HCT116 (cell line): ENCODE measurements around the gene STRN3. TPM values are rescaled to one million over a fixed set of nuclear protein-coding genes. Genes with fewer than 3 reads are reported as not detected.

Experiments
- ATAC-seq: fragments of 200-7000 bp; cut with Tn5 transposase; 2 replicates; pipeline ENCODE4 v1.9.1; 2020; ENCODE audit warnings: mild to moderate bottlenecking, moderate library complexity
- BruUV-seq: library from RNA; stranded (reverse); fragments of 400-500 nt; replicated peaks from 2 replicates; lab custom pipeline; 2021; lab: Mats Ljungman, UMichigan
- CTCF ChIA-PET: fragments of 300-600 bp; sonication (Branson Sonifier 250); formaldehyde crosslinking; loops from one replicate; lab custom pipeline; 2021; ENCODE audit warnings: antibody characterized with exemption; lab: Charles Lee
- POLR2A ChIA-PET: fragments of 300-600, 350-600 bp; sonication (Branson Sonifier 250); formaldehyde crosslinking; loops from one replicate; lab custom pipeline; 2021; ENCODE audit warnings: antibody characterized with exemption; lab: Charles Lee
- RAD21 ChIA-PET, 2 experiments: fragments of 300-600 bp; sonication (Branson Sonifier 250); formaldehyde crosslinking; loops; one replicate each; lab custom pipeline; 2023; ENCODE audit warnings: low total read pairs in 2 of 2; ENCODE audit not compliant: uncharacterized antibody in 2 of 2, unreplicated experiment in 2 of 2, low non-redundant PET in 1 of 2; lab: Charles Lee
- DNase-seq: peaks from one replicate; pipeline ENCODE4 v3.0.0-alpha.2; 2010; ENCODE audit warnings: low read depth, low spot score
- H2AFZ ChIP-seq: fragments of 200-600 bp; shearing (Covaris generic), sonication (generic); 2 replicates; pipeline ENCODE4 v1.6.1; 2017; ENCODE audit warnings: low read depth, mixed run types, mixed read lengths, antibody characterized with exemption, low read length; ENCODE audit not compliant: poor library complexity, severe bottlenecking
- H3K27ac ChIP-seq: 2 replicates; pipeline ENCODE4 v1.5.1; 2012; ENCODE audit warnings: low read depth, low read length
- H3K27me3 ChIP-seq: fragments of 200-600 bp; sonication (generic); 2 replicates; pipeline ENCODE4 v1.6.1; 2016; ENCODE audit warnings: mixed run types, low read length, mixed read lengths; ENCODE audit not compliant: insufficient read depth
- H3K36me3 ChIP-seq, 2 experiments: fragments of 200-500 bp in 1 of 2; fragments of 200-600 bp in 1 of 2; sonication (Bioruptor generic) in 1 of 2; sonication (generic) in 1 of 2; 2 replicates each; pipeline versions ENCODE4 v1.5.1 to v1.6.1; 2014 to 2016; ENCODE audit warnings: low read length in 2 of 2, inconsistent platforms in 1 of 2, mixed read lengths in 1 of 2, mixed run types in 1 of 2; ENCODE audit not compliant: insufficient read depth in 2 of 2, control insufficient read depth in 1 of 2
- H3K4me1 ChIP-seq, 2 experiments: fragments of 200-600 bp in 1 of 2; sonication (generic) in 1 of 2; 2 replicates each; pipeline versions ENCODE4 v1.5.1 to v1.6.1; 2012 to 2017; ENCODE audit warnings: low read length in 2 of 2, inconsistent platforms in 1 of 2, mild to moderate bottlenecking in 1 of 2, mixed read lengths in 1 of 2, mixed run types in 1 of 2, moderate library complexity in 1 of 2; ENCODE audit not compliant: insufficient read depth in 2 of 2, control insufficient read depth in 1 of 2
- H3K4me2 ChIP-seq: fragments of 200-600 bp; sonication (generic); 2 replicates; pipeline ENCODE4 v1.6.1; 2017; ENCODE audit warnings: mixed run types, low read length, mixed read lengths
- H3K4me3 ChIP-seq, 2 experiments: fragments of 200-600 bp in 1 of 2; sonication (generic) in 1 of 2; replicated peaks in 1 of 2; 2 replicates each; pipeline ENCODE4 v1.5.1; 2011 to 2016; ENCODE audit warnings: low read length in 2 of 2, control low read depth in 1 of 2, low read depth in 1 of 2, mild to moderate bottlenecking in 1 of 2, mixed read lengths in 1 of 2, mixed run types in 1 of 2
- H3K79me2 ChIP-seq: fragments of 200-600 bp; sonication (generic); 2 replicates; pipeline ENCODE4 v1.6.1; 2017; ENCODE audit warnings: mild to moderate bottlenecking, mixed run types, low read length, moderate library complexity, mixed read lengths; ENCODE audit not compliant: insufficient read depth
- H3K9ac ChIP-seq: fragments of 200-600 bp; sonication (generic); 2 replicates; pipeline ENCODE4 v1.6.1; 2016; ENCODE audit warnings: low read length, mixed read lengths
- H3K9me2 ChIP-seq: fragments of 200-600 bp; sonication (generic), shearing (Covaris generic); 2 replicates; pipeline ENCODE4 v1.6.1; 2017; ENCODE audit warnings: mixed run types, mild to moderate bottlenecking, moderate library complexity; ENCODE audit not compliant: insufficient read depth
- H3K9me3 ChIP-seq, 2 experiments: fragments of 200-500 bp in 1 of 2; fragments of 200-600 bp in 1 of 2; sonication (Bioruptor generic) in 1 of 2; sonication (generic) in 1 of 2; 2 replicates each; pipeline ENCODE4 v1.6.1; 2014 to 2017; ENCODE audit warnings: low read length in 2 of 2, mixed read lengths in 2 of 2, inconsistent platforms in 1 of 2, low read depth in 1 of 2, mild to moderate bottlenecking in 1 of 2, mixed run types in 1 of 2, moderate library complexity in 1 of 2; ENCODE audit not compliant: control insufficient read depth in 1 of 2, insufficient read depth in 1 of 2
- H4K20me1 ChIP-seq: fragments of 200-600 bp; sonication (generic), shearing (Covaris generic); 2 replicates; pipeline ENCODE4 v1.6.1; 2017; ENCODE audit warnings: mixed run types, mild to moderate bottlenecking, moderate library complexity; ENCODE audit not compliant: insufficient read depth
- CBX3 ChIP-seq: IDR thresholded peaks from 2 replicates; pipeline ENCODE4 v1.6.1; 2012; ENCODE audit warnings: low read depth
- CEBPB ChIP-seq: IDR thresholded peaks from 2 replicates; pipeline ENCODE4 v1.6.1; 2012; ENCODE audit warnings: low read depth
- EGR1 ChIP-seq: IDR thresholded peaks from 2 replicates; pipeline ENCODE4 v1.6.1; 2012; ENCODE audit warnings: low read depth
- ELF1 ChIP-seq: IDR thresholded peaks from 2 replicates; pipeline ENCODE4 v1.6.1; 2012; ENCODE audit warnings: low read depth, borderline replicate concordance
- EZH2 ChIP-seq: fragments of 200-600 bp; sonication (generic); IDR thresholded peaks from 2 replicates; pipeline ENCODE4 v1.6.1; 2017; ENCODE audit warnings: antibody characterized with exemption, mixed run types
- EZH2phosphoT487 ChIP-seq: fragments of 200-600 bp; IDR thresholded peaks from 2 replicates; pipeline ENCODE4 v1.6.1; 2018; ENCODE audit warnings: antibody characterized with exemption, borderline replicate concordance
- FOSL1 ChIP-seq: IDR thresholded peaks from 2 replicates; pipeline ENCODE4 v1.6.1; 2012; ENCODE audit warnings: low read depth
- JUND ChIP-seq: IDR thresholded peaks from 2 replicates; pipeline ENCODE4 v1.6.1; 2012
- POLR2A ChIP-seq: IDR thresholded peaks from 2 replicates; pipeline ENCODE4 v1.7.0; 2011; ENCODE audit warnings: borderline replicate concordance; ENCODE audit not compliant: insufficient read depth, insufficient read length; ENCODE audit errors: extremely low read depth
- POLR2AphosphoS5 ChIP-seq: IDR thresholded peaks from 2 replicates; pipeline ENCODE4 v1.6.1; 2011; ENCODE audit warnings: mild to moderate bottlenecking, low read depth, low read length, moderate library complexity
- SRF ChIP-seq: IDR thresholded peaks from 2 replicates; pipeline ENCODE4 v1.6.1; 2012; ENCODE audit warnings: low read depth
- TCF7L2 ChIP-seq: IDR thresholded peaks from 2 replicates; pipeline ENCODE4 v1.7.0; 2011; ENCODE audit warnings: borderline replicate concordance, inconsistent platforms; ENCODE audit not compliant: insufficient read depth, insufficient read length; ENCODE audit errors: extremely low read depth
- YY1 ChIP-seq: IDR thresholded peaks from 2 replicates; pipeline ENCODE4 v1.6.1; 2011; ENCODE audit warnings: low read length, low read depth, moderate library complexity, mild to moderate bottlenecking; ENCODE audit not compliant: insufficient replicate concordance; ENCODE audit errors: extremely low read depth
- ZNF274 ChIP-seq: fragments of 200-500 bp; sonication (Bioruptor generic); IDR thresholded peaks from 2 replicates; pipeline ENCODE4 v1.6.1; 2014; ENCODE audit warnings: mild to moderate bottlenecking, low read depth, low read length, inconsistent platforms
- intact Hi-C: fragments of 100-400 bp; cut with micrococcal nuclease; formaldehyde crosslinking; loops from 2 replicates; pipeline ENCODE4 v1.10.0; 2022
- total RNA-seq: library from RNA; stranded (reverse); gene quantifications from one replicate; pipeline ENCODE4 v1.2.1, GENCODE V29; 2021; ENCODE audit not compliant: unreplicated experiment
- TF ChIP-seq, protein P1 (sequence below): IDR thresholded peaks from 2 replicates; pipeline ENCODE4 v1.6.1; 2012; ENCODE audit warnings: low read depth
- TF ChIP-seq, protein P2 (sequence below), 3 experiments: fragments of 200-600 bp in 1 of 3; sonication (generic) in 1 of 3; IDR thresholded peaks in 2 of 3; conservative IDR thresholded peaks in 1 of 3; 2 replicates each; pipeline ENCODE4 v1.5.1; 2012 to 2017; ENCODE audit warnings: low read depth in 2 of 3, low read length in 2 of 3, antibody characterized with exemption in 1 of 3, borderline replicate concordance in 1 of 3, control low read depth in 1 of 3, mild to moderate bottlenecking in 1 of 3, mixed read lengths in 1 of 3, mixed run types in 1 of 3, moderate library complexity in 1 of 3; ENCODE audit not compliant: insufficient read depth in 1 of 3
- TF ChIP-seq, protein P3 (sequence below): IDR thresholded peaks from 2 replicates; pipeline ENCODE4 v1.6.1; 2012
- TF ChIP-seq, protein P4 (sequence below): IDR thresholded peaks from 2 replicates; pipeline ENCODE4 v1.6.1; 2011; ENCODE audit warnings: mild to moderate bottlenecking, low read length, moderate library complexity; ENCODE audit not compliant: insufficient replicate concordance; ENCODE audit errors: extremely low read depth

STRN3 gene
- total RNA-seq, 1 experiment from 2014 or later: 43.4 TPM

DNA sequence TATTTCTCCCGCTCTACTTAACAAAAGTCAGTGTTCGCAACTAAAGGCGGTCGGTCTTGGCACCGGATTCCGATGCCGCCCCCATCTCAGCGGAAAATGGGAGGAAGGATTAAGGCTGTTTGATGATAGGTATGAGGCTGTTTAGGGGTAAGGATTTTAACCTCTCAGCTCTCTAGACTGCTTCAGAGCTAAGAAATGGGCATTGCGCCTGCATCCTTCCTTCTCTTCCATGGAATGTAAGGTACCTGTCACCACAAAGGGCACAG lies 150.5 kb downstream of the STRN3 start:
- H3K9ac ChIP-seq: no peak overlapping the region
- intact Hi-C loops: no loop called here
- ChIA-PET CTCF (no interaction called here), RAD21 (no interaction called here), POLR2A (no interaction called here)
- H3K4me1 ChIP-seq: peaks cover 0 to 18% of the 10 kb centered on the region in 2 experiments; a peak in 3 of 4 replicates
- H3K36me3 ChIP-seq: no peaks in the 10 kb centered on the region
- ATAC-seq: no peak
- H4K20me1 ChIP-seq: no peaks in the 10 kb centered on the region
- H3K27me3 ChIP-seq: no peaks in the 10 kb centered on the region
- TF ChIP-seq YY1: no peak
- TF ChIP-seq CEBPB: no peak
- TF ChIP-seq JUND: no peak
- no peak for TF ChIP-seq FOSL1
- no peak for TF ChIP-seq EZH2phosphoT487
- TF ChIP-seq, protein P1, sequence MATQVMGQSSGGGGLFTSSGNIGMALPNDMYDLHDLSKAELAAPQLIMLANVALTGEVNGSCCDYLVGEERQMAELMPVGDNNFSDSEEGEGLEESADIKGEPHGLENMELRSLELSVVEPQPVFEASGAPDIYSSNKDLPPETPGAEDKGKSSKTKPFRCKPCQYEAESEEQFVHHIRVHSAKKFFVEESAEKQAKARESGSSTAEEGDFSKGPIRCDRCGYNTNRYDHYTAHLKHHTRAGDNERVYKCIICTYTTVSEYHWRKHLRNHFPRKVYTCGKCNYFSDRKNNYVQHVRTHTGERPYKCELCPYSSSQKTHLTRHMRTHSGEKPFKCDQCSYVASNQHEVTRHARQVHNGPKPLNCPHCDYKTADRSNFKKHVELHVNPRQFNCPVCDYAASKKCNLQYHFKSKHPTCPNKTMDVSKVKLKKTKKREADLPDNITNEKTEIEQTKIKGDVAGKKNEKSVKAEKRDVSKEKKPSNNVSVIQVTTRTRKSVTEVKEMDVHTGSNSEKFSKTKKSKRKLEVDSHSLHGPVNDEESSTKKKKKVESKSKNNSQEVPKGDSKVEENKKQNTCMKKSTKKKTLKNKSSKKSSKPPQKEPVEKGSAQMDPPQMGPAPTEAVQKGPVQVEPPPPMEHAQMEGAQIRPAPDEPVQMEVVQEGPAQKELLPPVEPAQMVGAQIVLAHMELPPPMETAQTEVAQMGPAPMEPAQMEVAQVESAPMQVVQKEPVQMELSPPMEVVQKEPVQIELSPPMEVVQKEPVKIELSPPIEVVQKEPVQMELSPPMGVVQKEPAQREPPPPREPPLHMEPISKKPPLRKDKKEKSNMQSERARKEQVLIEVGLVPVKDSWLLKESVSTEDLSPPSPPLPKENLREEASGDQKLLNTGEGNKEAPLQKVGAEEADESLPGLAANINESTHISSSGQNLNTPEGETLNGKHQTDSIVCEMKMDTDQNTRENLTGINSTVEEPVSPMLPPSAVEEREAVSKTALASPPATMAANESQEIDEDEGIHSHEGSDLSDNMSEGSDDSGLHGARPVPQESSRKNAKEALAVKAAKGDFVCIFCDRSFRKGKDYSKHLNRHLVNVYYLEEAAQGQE: no peak
- no peak for TF ChIP-seq SRF
- no peak for TF ChIP-seq POLR2AphosphoS5
- no peak for TF ChIP-seq POLR2A
- no peak for TF ChIP-seq ELF1
- no peak for TF ChIP-seq ZNF274
- no peak for TF ChIP-seq TCF7L2
- TF ChIP-seq, protein P2, sequence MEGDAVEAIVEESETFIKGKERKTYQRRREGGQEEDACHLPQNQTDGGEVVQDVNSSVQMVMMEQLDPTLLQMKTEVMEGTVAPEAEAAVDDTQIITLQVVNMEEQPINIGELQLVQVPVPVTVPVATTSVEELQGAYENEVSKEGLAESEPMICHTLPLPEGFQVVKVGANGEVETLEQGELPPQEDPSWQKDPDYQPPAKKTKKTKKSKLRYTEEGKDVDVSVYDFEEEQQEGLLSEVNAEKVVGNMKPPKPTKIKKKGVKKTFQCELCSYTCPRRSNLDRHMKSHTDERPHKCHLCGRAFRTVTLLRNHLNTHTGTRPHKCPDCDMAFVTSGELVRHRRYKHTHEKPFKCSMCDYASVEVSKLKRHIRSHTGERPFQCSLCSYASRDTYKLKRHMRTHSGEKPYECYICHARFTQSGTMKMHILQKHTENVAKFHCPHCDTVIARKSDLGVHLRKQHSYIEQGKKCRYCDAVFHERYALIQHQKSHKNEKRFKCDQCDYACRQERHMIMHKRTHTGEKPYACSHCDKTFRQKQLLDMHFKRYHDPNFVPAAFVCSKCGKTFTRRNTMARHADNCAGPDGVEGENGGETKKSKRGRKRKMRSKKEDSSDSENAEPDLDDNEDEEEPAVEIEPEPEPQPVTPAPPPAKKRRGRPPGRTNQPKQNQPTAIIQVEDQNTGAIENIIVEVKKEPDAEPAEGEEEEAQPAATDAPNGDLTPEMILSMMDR (IDR thresholded peaks at IDR 0.05 in 2 of 3, conservative IDR thresholded peaks at IDR 0.05 in 1 of 3; ENCODE audit: borderline replicate concordance in 1 of 3, insufficient read depth in 1 of 3, low read depth in 2 of 3, low read length in 2 of 3): no peak
- TF ChIP-seq EGR1: no peak
- TF ChIP-seq, protein P3, sequence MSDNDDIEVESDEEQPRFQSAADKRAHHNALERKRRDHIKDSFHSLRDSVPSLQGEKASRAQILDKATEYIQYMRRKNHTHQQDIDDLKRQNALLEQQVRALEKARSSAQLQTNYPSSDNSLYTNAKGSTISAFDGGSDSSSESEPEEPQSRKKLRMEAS: no peak
- TF ChIP-seq, protein P4, sequence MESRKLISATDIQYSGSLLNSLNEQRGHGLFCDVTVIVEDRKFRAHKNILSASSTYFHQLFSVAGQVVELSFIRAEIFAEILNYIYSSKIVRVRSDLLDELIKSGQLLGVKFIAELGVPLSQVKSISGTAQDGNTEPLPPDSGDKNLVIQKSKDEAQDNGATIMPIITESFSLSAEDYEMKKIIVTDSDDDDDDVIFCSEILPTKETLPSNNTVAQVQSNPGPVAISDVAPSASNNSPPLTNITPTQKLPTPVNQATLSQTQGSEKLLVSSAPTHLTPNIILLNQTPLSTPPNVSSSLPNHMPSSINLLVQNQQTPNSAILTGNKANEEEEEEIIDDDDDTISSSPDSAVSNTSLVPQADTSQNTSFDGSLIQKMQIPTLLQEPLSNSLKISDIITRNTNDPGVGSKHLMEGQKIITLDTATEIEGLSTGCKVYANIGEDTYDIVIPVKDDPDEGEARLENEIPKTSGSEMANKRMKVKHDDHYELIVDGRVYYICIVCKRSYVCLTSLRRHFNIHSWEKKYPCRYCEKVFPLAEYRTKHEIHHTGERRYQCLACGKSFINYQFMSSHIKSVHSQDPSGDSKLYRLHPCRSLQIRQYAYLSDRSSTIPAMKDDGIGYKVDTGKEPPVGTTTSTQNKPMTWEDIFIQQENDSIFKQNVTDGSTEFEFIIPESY: no peak
- TF ChIP-seq EZH2: no peak
- no peak for TF ChIP-seq CBX3
- H3K79me2 ChIP-seq: no peaks in the 10 kb centered on the region
- H3K4me2 ChIP-seq: no peak overlapping the region
- H3K9me2 ChIP-seq: no peaks in the 10 kb centered on the region
- no peak overlapping the region for H3K27ac ChIP-seq
- no peak overlapping the region for H3K4me3 ChIP-seq
- BruUV-seq: TSS peak; percentile 42
- H2AFZ ChIP-seq: no peak overlapping the region
- DNase-seq: no peak
- H3K9me3 ChIP-seq: no peaks in the 10 kb centered on the region
